ENCODE measurements around the gene FUT6.

GRCh38 chr19:5800361-5801270 is 38.9 kb downstream of the FUT6 start:
- TF ChIP-seq CTCF (IDR thresholded peaks at IDR 0.05) (no peak), POLR2A (IDR thresholded peaks at IDR 0.05) (no peak)
